WTC11 (cell line): ENCODE data around the gene PEX1. TPM values are rescaled to one million over a fixed set of nuclear protein-coding genes. Genes with fewer than 3 reads are reported as not detected.

ENCODE experiments used
- ATAC-seq: fragments of 200-7000 bp; cut with Tn5 transposase; 2 replicates; pipeline ENCODE4 v1.10.0; 2021; ENCODE audit warnings: mild to moderate bottlenecking, moderate library complexity
- CTCF ChIA-PET: fragments of 300-600 bp; sonication (Branson Sonifier 250); formaldehyde crosslinking; loops from one replicate; lab custom pipeline; 2021; ENCODE audit warnings: antibody characterized with exemption; lab: Charles Lee
- POLR2A ChIA-PET: fragments of 350-600 bp; sonication (Branson Sonifier 250); formaldehyde crosslinking; loops from one replicate; lab custom pipeline; 2021; ENCODE audit warnings: antibody characterized with exemption; lab: Charles Lee
- DNase-seq: peaks from one replicate; pipeline ENCODE4 v3.0.0; 2021; ENCODE audit warnings: low spot score
- H3K27ac Mint-ChIP-seq: 2 replicates; pipeline ENCODE4 v1.8.0; 2021; ENCODE audit warnings: mixed read lengths
- H3K27me3 Mint-ChIP-seq: 2 replicates; pipeline ENCODE4 v1.8.0; 2021; ENCODE audit warnings: low read depth, mild to moderate bottlenecking, moderate library complexity, mixed read lengths
- H3K36me3 Mint-ChIP-seq: 2 replicates; pipeline ENCODE4 v1.8.0; 2021; ENCODE audit warnings: mixed read lengths
- H3K4me1 Mint-ChIP-seq: 2 replicates; pipeline ENCODE4 v1.8.0; 2022; ENCODE audit warnings: mixed read lengths
- H3K4me3 Mint-ChIP-seq: 2 replicates; pipeline ENCODE4 v1.8.0; 2021; ENCODE audit warnings: mild to moderate bottlenecking, moderate library complexity, mixed read lengths
- H3K9me3 Mint-ChIP-seq: 2 replicates; pipeline ENCODE4 v1.8.0; 2021; ENCODE audit warnings: mixed read lengths
- CREM ChIP-seq: sonication (generic); formaldehyde crosslinking; IDR thresholded peaks from 2 replicates; pipeline ENCODE4 v1.8.1; 2022; ENCODE audit warnings: mild to moderate bottlenecking, missing genetic modification reagents, moderate library complexity
- E2F4 ChIP-seq: sonication (generic); formaldehyde crosslinking; IDR thresholded peaks from 2 replicates; pipeline ENCODE4 v1.8.1; 2022; ENCODE audit warnings: low read depth, mild to moderate bottlenecking, moderate library complexity, missing genetic modification reagents, borderline replicate concordance
- ETV6 ChIP-seq: sonication (generic); formaldehyde crosslinking; IDR thresholded peaks from 2 replicates; pipeline ENCODE4 v1.8.1; 2022; ENCODE audit warnings: mild to moderate bottlenecking, missing genetic modification reagents
- FOXP1 ChIP-seq: sonication (generic); formaldehyde crosslinking; IDR thresholded peaks from 2 replicates; pipeline ENCODE4 v1.8.0; 2022; ENCODE audit warnings: missing genetic modification reagents, mild to moderate bottlenecking, moderate library complexity, borderline replicate concordance
- HMGA2 ChIP-seq: fragments of 250-450 bp; sonication (Bioruptor Pico); IDR thresholded peaks from 2 replicates; pipeline ENCODE4 v1.4.0; 2021; ENCODE audit warnings: mild to moderate bottlenecking, moderate library complexity
- IRF1 ChIP-seq: sonication (generic); formaldehyde crosslinking; IDR thresholded peaks from 2 replicates; pipeline ENCODE4 v1.8.0; 2023; ENCODE audit warnings: missing genetic modification reagents
- IRF2 ChIP-seq: sonication (generic); formaldehyde crosslinking; IDR thresholded peaks from 2 replicates; pipeline ENCODE4 v1.8.0; 2022; ENCODE audit warnings: low read depth, missing genetic modification reagents, borderline replicate concordance
- MYBL2 ChIP-seq: sonication (generic); formaldehyde crosslinking; IDR thresholded peaks from 2 replicates; pipeline ENCODE4 v1.8.1; 2023; ENCODE audit warnings: mild to moderate bottlenecking, moderate library complexity, missing genetic modification reagents
- NFATC4 ChIP-seq: fragments of 250-450 bp; sonication (Bioruptor Pico); IDR thresholded peaks from 2 replicates; pipeline ENCODE4 v1.9.0; 2021; ENCODE audit warnings: mild to moderate bottlenecking
- PRDM15 ChIP-seq: sonication (generic); formaldehyde crosslinking; IDR thresholded peaks from 2 replicates; pipeline ENCODE4 v1.8.0; 2022; ENCODE audit warnings: missing genetic modification reagents
- SMAD3 ChIP-seq: sonication (generic); formaldehyde crosslinking; IDR thresholded peaks from 2 replicates; pipeline ENCODE4 v1.8.0; 2022; ENCODE audit warnings: missing genetic modification reagents, mild to moderate bottlenecking, borderline replicate concordance
- TCF7 ChIP-seq: sonication (generic); formaldehyde crosslinking; IDR thresholded peaks from 2 replicates; pipeline ENCODE4 v1.8.0; 2022; ENCODE audit warnings: mild to moderate bottlenecking, low read depth, missing genetic modification reagents, moderate library complexity
- TEAD1 ChIP-seq: sonication (generic); formaldehyde crosslinking; IDR thresholded peaks from 2 replicates; pipeline ENCODE4 v1.8.0; 2022; ENCODE audit warnings: mild to moderate bottlenecking, missing genetic modification reagents
- TP53 ChIP-seq: sonication (generic); formaldehyde crosslinking; IDR thresholded peaks from 2 replicates; pipeline ENCODE4 v1.8.1; 2023; ENCODE audit warnings: mild to moderate bottlenecking, missing genetic modification reagents
- USF1 ChIP-seq: sonication (generic); formaldehyde crosslinking; IDR thresholded peaks from 2 replicates; pipeline ENCODE4 v1.8.0; 2022; ENCODE audit warnings: mild to moderate bottlenecking, missing genetic modification reagents
- ZBTB21 ChIP-seq: sonication (generic); formaldehyde crosslinking; IDR thresholded peaks from 2 replicates; pipeline ENCODE4 v1.8.1; 2023; ENCODE audit warnings: mild to moderate bottlenecking, missing genetic modification reagents, borderline replicate concordance
- ZMAT4 ChIP-seq: fragments of 250-450 bp; sonication (Bioruptor Pico); IDR thresholded peaks from 2 replicates; pipeline ENCODE4 v1.9.0; 2021; ENCODE audit warnings: mild to moderate bottlenecking
- ZNF138 ChIP-seq: sonication (generic); formaldehyde crosslinking; conservative IDR thresholded peaks from 2 replicates; pipeline ENCODE4 v1.8.1; 2022; ENCODE audit warnings: mild to moderate bottlenecking, moderate library complexity, missing genetic modification reagents
- total RNA-seq: library from RNA; stranded (reverse); gene quantifications from 3 replicates; pipeline ENCODE4 v1.2.3, GENCODE V29; 2021
- TF ChIP-seq, protein P1 (sequence below): sonication (generic); formaldehyde crosslinking; IDR thresholded peaks from 2 replicates; pipeline ENCODE4 v1.8.1; 2023; ENCODE audit warnings: mild to moderate bottlenecking, moderate library complexity, missing genetic modification reagents
- TF ChIP-seq, protein P2 (sequence below): sonication (generic); formaldehyde crosslinking; IDR thresholded peaks from 2 replicates; pipeline ENCODE4 v1.8.1; 2022; ENCODE audit warnings: low read depth, missing genetic modification reagents, borderline replicate concordance

The PEX1 gene
- total RNA-seq, 1 experiment from 2014 or later, result 24.9 TPM

DNA sequence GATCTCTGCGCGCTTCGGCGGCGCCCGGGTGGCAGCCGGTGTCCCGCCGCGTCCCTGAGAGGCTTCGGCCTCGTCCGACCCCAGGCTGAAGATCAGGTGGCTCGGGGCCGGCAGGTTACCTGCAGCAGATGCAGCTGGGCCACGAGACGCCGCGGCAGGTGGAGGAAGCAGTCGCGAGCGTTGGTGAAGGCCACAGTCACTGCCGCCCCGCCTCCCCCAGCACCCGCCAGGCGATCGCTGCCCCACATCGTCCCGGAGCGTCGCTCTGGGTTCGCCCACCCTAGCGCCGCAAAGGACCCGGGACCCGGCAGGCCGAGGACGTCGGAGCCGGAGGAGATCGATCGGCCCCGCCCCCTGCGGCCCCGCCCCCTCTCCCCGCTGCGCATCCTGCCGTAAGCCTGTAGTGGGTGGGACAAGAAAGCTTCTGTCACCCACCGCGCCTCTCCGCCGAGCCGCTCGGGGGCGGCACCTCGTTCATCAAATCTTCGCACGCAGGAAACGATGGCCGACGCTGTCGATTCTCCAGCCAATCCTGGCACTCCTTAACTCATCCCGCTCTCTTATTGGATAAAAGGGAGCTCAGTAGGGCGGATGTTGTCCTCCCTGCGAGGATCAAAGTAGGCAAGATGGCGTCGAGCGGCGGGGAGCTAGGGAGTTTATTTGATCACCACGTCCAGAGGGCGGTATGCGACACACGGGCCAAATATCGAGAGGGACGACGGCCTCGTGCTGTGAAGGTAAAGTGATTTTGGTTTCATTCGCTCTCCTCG, at the start of gene PEX1, which contains the start of gene RBM48 (continued):
- peak; percentile 89 for TF ChIP-seq FOXP1 (CRISPR knock-in tag)

DNA sequence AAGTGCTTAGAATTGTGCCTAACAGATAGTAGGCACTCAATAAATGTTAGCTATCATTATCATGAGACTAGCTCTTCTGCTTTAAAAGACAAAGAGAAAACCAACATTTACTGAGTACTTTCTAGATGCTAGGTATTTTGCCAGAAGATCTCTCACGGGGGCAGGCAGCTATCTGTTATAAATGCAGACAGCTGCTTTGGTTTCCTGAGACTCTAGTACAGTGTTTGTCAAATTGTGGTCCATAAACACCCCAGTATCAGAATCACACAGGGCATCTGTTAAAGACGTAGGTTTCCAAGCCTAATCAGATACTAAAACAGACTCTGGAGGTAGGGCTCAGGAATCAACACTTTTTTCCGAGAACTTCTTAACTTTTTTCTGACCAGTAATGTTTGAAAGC, 48.0 kb upstream of the PEX1 start:
- no peaks in the 10 kb centered on the region for H3K4me1 Mint-ChIP-seq
- CTCF ChIA-PET, result no interaction called here

DNA sequence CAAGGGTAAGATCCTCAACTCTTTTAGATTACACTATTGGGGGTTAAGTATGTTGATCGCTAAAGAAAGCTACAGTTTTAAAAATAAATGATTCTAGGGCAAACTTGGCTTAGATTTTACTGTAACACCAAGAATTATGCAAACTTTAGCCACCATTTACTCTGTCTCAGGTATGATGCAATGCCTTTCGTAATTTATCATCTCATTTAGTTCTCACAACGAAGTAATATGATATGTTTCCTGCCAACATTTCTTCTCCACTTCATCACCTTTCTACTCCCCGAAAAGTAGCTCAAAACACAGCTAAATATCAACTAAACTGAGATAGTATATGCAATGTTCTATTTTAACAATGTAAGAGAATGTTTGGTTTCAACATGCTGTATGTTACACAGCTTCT, 40.8 kb upstream of the PEX1 start:
- Mint-ChIP-seq H3K36me3 (peaks cover 40% of the 10 kb centered on the region), H3K27me3 (no peaks in the 10 kb centered on the region), H3K4me3 (no peak overlapping the region), H3K4me1 (no peaks in the 10 kb centered on the region), H3K9me3 (no peaks in the 10 kb centered on the region), H3K27ac (no peak overlapping the region)
- ATAC-seq (no peak), DNase-seq (no peak)
- CTCF ChIA-PET, result interaction anchor here (1.0 kb wide), 1 partner anchor 41 kb away, joined by 4 read pairs; the partner anchor contains the start of genes PEX1 and RBM48
- POLR2A ChIA-PET, result no interaction called here
- no peak for TF ChIP-seq ETV6 (CRISPR knock-in tag)
- TF ChIP-seq MYBL2 (CRISPR knock-in tag), result no peak
- TF ChIP-seq, protein P1, sequence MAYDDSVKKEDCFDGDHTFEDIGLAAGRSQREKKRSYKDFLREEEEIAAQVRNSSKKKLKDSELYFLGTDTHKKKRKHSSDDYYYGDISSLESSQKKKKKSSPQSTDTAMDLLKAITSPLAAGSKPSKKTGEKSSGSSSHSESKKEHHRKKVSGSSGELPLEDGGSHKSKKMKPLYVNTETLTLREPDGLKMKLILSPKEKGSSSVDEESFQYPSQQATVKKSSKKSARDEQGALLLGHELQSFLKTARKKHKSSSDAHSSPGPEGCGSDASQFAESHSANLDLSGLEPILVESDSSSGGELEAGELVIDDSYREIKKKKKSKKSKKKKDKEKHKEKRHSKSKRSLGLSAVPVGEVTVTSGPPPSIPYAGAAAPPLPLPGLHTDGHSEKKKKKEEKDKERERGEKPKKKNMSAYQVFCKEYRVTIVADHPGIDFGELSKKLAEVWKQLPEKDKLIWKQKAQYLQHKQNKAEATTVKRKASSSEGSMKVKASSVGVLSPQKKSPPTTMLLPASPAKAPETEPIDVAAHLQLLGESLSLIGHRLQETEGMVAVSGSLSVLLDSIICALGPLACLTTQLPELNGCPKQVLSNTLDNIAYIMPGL (CRISPR knock-in tag), result no peak
- TF ChIP-seq HMGA2 (CRISPR knock-in tag), result no peak
- no peak for TF ChIP-seq IRF1 (CRISPR knock-in tag)
- no peak for TF ChIP-seq USF1 (CRISPR knock-in tag)
- no peak for TF ChIP-seq TEAD1 (CRISPR knock-in tag)
- no peak for TF ChIP-seq TP53 (CRISPR knock-in tag)

More for the DNA sequence above, 48.0 kb upstream of the PEX1 start:
- Mint-ChIP-seq H3K27me3 (no peaks in the 10 kb centered on the region), H3K9me3 (no peaks in the 10 kb centered on the region), H3K36me3 (peaks cover 66% of the 10 kb centered on the region), H3K27ac (no peak overlapping the region), H3K4me3 (no peak overlapping the region)
- no peak for ATAC-seq
- DNase-seq, result no peak
- TF ChIP-seq ZBTB21 (CRISPR knock-in tag) (no peak), ZMAT4 (no peak), TCF7 (no peak), SMAD3 (CRISPR knock-in tag) (no peak), E2F4 (CRISPR knock-in tag) (no peak), ZNF138 (no peak), PRDM15 (no peak), CREM (CRISPR knock-in tag) (no peak), IRF2 (no peak), NFATC4 (CRISPR knock-in tag) (no peak), TEAD1 (CRISPR knock-in tag) (no peak)
- TF ChIP-seq, protein P2, sequence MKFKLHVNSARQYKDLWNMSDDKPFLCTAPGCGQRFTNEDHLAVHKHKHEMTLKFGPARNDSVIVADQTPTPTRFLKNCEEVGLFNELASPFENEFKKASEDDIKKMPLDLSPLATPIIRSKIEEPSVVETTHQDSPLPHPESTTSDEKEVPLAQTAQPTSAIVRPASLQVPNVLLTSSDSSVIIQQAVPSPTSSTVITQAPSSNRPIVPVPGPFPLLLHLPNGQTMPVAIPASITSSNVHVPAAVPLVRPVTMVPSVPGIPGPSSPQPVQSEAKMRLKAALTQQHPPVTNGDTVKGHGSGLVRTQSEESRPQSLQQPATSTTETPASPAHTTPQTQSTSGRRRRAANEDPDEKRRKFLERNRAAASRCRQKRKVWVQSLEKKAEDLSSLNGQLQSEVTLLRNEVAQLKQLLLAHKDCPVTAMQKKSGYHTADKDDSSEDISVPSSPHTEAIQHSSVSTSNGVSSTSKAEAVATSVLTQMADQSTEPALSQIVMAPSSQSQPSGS (CRISPR knock-in tag), result no peak
- POLR2A ChIA-PET, result interaction anchor here (0.9 to 1.0 kb wide), 2 partner anchors 13 to 17 kb away, joined by 3 read pairs; no protein-coding TSS in a partner anchor
